Measurements from ENCODE around the gene SLC25A21. TPM values are rescaled to one million over a fixed set of nuclear protein-coding genes. Genes with fewer than 3 reads are reported as not detected.

Gene SLC25A21
- total and polyA plus RNA-seq, 10 of the 15 experiments (the other 5 are each of a cell fraction or from before 2014, with no cell fraction given): 0.06 to 0.72 (median 0.17) TPM; not detected in 3

DNA sequence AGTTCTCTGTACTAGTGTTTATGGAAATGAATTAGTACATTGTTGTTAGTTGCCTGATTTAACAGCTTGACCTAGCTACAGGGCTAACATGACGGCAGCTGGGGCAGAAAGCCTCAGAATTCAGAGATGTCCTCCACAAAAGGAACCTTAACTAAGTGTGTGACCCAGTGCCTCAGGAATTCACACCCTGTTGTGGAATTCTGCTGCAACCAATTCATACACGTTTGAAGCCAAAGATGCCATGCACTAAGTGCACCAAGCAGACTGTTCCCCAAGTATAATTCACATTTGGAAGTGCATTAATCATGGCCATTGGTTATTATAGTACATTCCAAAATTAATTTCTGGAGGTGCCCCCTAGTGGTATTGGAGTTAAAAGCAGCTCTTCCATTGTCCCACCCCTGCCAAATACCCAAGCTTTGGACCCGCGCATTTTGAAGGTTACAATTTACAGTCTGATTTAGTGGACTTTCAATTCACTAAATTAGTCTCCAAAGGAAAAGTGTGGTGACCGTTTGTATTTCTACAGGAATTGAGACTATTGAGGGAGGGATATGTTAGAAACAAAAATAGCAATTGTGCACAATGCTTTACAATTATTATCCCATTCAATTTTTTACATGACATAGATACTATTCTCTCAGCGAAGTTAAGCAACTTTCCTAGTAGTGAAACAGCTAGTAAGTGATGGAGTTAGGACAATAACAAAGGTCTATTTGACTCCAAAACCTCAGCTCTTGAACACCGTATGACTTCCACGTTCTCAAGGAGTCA, 424.8 kb downstream of the SLC25A21 start:
- Histone ChIP-seq H3K9me3 (replicated peaks; ENCODE audit: control insufficient read depth, insufficient read depth, low read length) (no peaks in the 10 kb centered on the region), H4K20me1 (ENCODE audit: control insufficient read depth, insufficient read depth) (no peaks in the 10 kb centered on the region), H3K4me2 (ENCODE audit: control insufficient read depth, insufficient read depth) (no peak overlapping the region), H2AFZ (ENCODE audit: control insufficient read depth, low read depth, low read length) (no peak overlapping the region), H3K79me2 (ENCODE audit: control insufficient read depth, insufficient read depth, low read length) (no peaks in the 10 kb centered on the region), H3K9ac (ENCODE audit: control insufficient read depth, insufficient read depth, low read length) (no peak overlapping the region), H3K27me3 (replicated peaks in 1 of 2; ENCODE audit: control insufficient read depth in 2 of 2, insufficient read depth in 2 of 2, low read length in 1 of 2) (no peaks in the 10 kb centered on the region), H3K4me1 (ENCODE audit: control insufficient read depth, insufficient read depth, low read length) (no peaks in the 10 kb centered on the region), H3K36me3 (ENCODE audit: control insufficient read depth in 2 of 2, insufficient read depth in 2 of 2, low read length in 1 of 2) (no peaks in the 10 kb centered on the region), H3K4me3 (no peak overlapping the region), H3K27ac (ENCODE audit: control insufficient read depth, insufficient read depth) (no peak overlapping the region)
- in situ Hi-C loops (cut with MboI): no loop called here
- intact Hi-C loops (cut with micrococcal nuclease; ENCODE audit: unreplicated experiment): no loop called here
- DNase-seq (ENCODE audit: low read depth, low spot score) (no peak), FAIRE-seq (no peak), ATAC-seq (no peak)
- 28% methylated on average over 8 of the region's 8 CpGs for WGBS (ENCODE audit: insufficient coverage, insufficient replicate concordance, low lambda C conversion rate, missing lambda C conversion rate)
- TF ChIP-seq, protein P1, sequence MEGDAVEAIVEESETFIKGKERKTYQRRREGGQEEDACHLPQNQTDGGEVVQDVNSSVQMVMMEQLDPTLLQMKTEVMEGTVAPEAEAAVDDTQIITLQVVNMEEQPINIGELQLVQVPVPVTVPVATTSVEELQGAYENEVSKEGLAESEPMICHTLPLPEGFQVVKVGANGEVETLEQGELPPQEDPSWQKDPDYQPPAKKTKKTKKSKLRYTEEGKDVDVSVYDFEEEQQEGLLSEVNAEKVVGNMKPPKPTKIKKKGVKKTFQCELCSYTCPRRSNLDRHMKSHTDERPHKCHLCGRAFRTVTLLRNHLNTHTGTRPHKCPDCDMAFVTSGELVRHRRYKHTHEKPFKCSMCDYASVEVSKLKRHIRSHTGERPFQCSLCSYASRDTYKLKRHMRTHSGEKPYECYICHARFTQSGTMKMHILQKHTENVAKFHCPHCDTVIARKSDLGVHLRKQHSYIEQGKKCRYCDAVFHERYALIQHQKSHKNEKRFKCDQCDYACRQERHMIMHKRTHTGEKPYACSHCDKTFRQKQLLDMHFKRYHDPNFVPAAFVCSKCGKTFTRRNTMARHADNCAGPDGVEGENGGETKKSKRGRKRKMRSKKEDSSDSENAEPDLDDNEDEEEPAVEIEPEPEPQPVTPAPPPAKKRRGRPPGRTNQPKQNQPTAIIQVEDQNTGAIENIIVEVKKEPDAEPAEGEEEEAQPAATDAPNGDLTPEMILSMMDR (IDR thresholded peaks at IDR 0.05 in 2 of 3, conservative IDR thresholded peaks at IDR 0.05 in 1 of 3; ENCODE audit: control insufficient read depth in 2 of 3, extremely low read depth in 1 of 3, insufficient read depth in 1 of 3, low read depth in 3 of 3, low read length in 3 of 3): peak; percentile 28 to 48 (median 32); a peak in 4 of 6 replicates
- no peak; the same call in 1 of the 2 replicates for TF ChIP-seq SMC3 (IDR thresholded peaks at IDR 0.05; ENCODE audit: borderline replicate concordance, low read length)
- CTCF ChIA-PET: interaction anchor here (0.9 to 3.0 kb wide), 20 partner anchors 8 to 202 kb away, joined by 3 to 20 read pairs (median 4); no protein-coding TSS in a partner anchor
- RAD21 ChIA-PET (ENCODE audit: unreplicated experiment): interaction anchor here (0.9 to 2.7 kb wide), 3 partner anchors 91 to 195 kb away, joined by 3 to 14 read pairs (median 6); no protein-coding TSS in a partner anchor
- POLR2A ChIA-PET: no interaction called here
- no TSS peak for BruUV-seq (replicated peaks)
- SMC1A ChIA-PET (ENCODE audit: uncharacterized antibody, unreplicated experiment): interaction anchor here (0.7 to 2.1 kb wide), 11 partner anchors 9 to 209 kb away, joined by 3 to 6 read pairs (median 3); no protein-coding TSS in a partner anchor

DNA sequence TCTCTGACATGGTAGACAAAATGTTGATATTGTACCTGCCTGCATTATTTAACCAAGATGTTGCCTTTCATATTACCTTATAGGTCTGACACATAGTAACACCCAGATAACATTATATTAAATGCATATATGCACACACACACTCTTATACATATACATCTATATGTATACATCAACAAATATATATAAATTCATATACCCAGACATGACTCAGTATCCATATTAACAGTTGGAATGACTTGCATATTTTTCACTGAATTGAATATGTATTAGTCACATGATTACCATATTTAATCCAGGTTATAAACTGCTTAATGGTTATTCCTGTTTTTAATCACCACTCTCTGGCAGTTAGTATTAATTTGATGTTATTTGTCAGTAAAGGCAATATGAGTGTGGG, 425.5 kb downstream of the SLC25A21 start:
- SMC1A ChIA-PET (ENCODE audit: uncharacterized antibody, unreplicated experiment): interaction anchor here (2.1 kb wide), 1 partner anchor 91 kb away, joined by 5 read pairs; no protein-coding TSS in a partner anchor
- intact Hi-C loops (cut with micrococcal nuclease; ENCODE audit: unreplicated experiment) (no loop called here), in situ Hi-C loops (cut with MboI) (no loop called here)
- DNase-seq (ENCODE audit: low read depth, low spot score) (no peak), ATAC-seq (no peak), FAIRE-seq (no peak)
- Histone ChIP-seq H2AFZ (ENCODE audit: control insufficient read depth, low read depth, low read length) (no peak overlapping the region), H3K27ac (ENCODE audit: control insufficient read depth, insufficient read depth) (no peak overlapping the region), H3K4me2 (ENCODE audit: control insufficient read depth, insufficient read depth) (no peak overlapping the region), H3K79me2 (ENCODE audit: control insufficient read depth, insufficient read depth, low read length) (no peaks in the 10 kb centered on the region), H3K4me3 (no peak overlapping the region), H4K20me1 (ENCODE audit: control insufficient read depth, insufficient read depth) (no peaks in the 10 kb centered on the region), H3K9ac (ENCODE audit: control insufficient read depth, insufficient read depth, low read length) (no peak overlapping the region), H3K27me3 (replicated peaks in 1 of 2; ENCODE audit: control insufficient read depth in 2 of 2, insufficient read depth in 2 of 2, low read length in 1 of 2) (no peaks in the 10 kb centered on the region), H3K36me3 (ENCODE audit: control insufficient read depth in 2 of 2, insufficient read depth in 2 of 2, low read length in 1 of 2) (no peaks in the 10 kb centered on the region), H3K9me3 (replicated peaks; ENCODE audit: control insufficient read depth, insufficient read depth, low read length) (no peaks in the 10 kb centered on the region), H3K4me1 (ENCODE audit: control insufficient read depth, insufficient read depth, low read length) (no peaks in the 10 kb centered on the region)
- no TSS peak for BruUV-seq (replicated peaks)
- CTCF ChIA-PET: interaction anchor here (1.0 to 3.0 kb wide), 7 partner anchors 9 to 203 kb away, joined by 3 to 20 read pairs (median 4); no protein-coding TSS in a partner anchor
- POLR2A ChIA-PET: no interaction called here
- TF ChIP-seq ZNF274 (IDR thresholded peaks at IDR 0.05; ENCODE audit: insufficient read depth, insufficient read length): no peak
- no peak for TF ChIP-seq RFX5 (IDR thresholded peaks at IDR 0.05; ENCODE audit: low read depth, low read length)
- TF ChIP-seq RAD21 (IDR thresholded peaks at IDR 0.05; ENCODE audit: insufficient read depth, low read depth, low read length): no peak
- RAD21 ChIA-PET (ENCODE audit: unreplicated experiment): interaction anchor here (0.7 to 2.7 kb wide), 2 partner anchors 9 to 195 kb away, joined by 3 to 14 read pairs; no protein-coding TSS in a partner anchor

All from GM12878 (cell line).